SK-N-SH treated with all-trans-retinoic acid at 6 μM for 48 hours (cell line): Measurements from ENCODE around the gene FNDC3B.

ENCODE experiments used
- ATAC-seq: fragments of 200-7000 bp; cut with Tn5 transposase; 3 replicates; pipeline ENCODE4 v1.9.1; 2020; ENCODE audit warnings: mild to moderate bottlenecking, moderate library complexity
- ARNTL ChIP-seq: fragments of 450-650 bp; formaldehyde crosslinking; IDR thresholded peaks from 2 replicates; pipeline ENCODE4 v1.5.0; 2020; ENCODE audit warnings: low read depth, mild to moderate bottlenecking, moderate library complexity, borderline replicate concordance
- BACH2 ChIP-seq: fragments of 250-450 bp; sonication (Bioruptor Pico); IDR thresholded peaks from 2 replicates; pipeline ENCODE4 v1.9.0; 2021; ENCODE audit warnings: mild to moderate bottlenecking, borderline replicate concordance
- CSDC2 ChIP-seq: fragments of 250-450 bp; sonication (Bioruptor Pico); IDR thresholded peaks from 2 replicates; pipeline ENCODE4 v1.5.0; 2020; ENCODE audit warnings: mild to moderate bottlenecking, moderate library complexity
- ESRRG ChIP-seq: fragments of 250-450 bp; sonication (Bioruptor Pico); IDR thresholded peaks from 2 replicates; pipeline ENCODE4 v1.6.1; 2021; ENCODE audit warnings: mild to moderate bottlenecking
- GLIS3 ChIP-seq: fragments of 250-450 bp; sonication (Bioruptor Pico); IDR thresholded peaks from 2 replicates; pipeline ENCODE4 v1.5.0; 2020; ENCODE audit warnings: mild to moderate bottlenecking, moderate library complexity
- ISL1 ChIP-seq: fragments of 250-450 bp; sonication (Bioruptor Pico); IDR thresholded peaks from 2 replicates; pipeline ENCODE4 v2.1.2; 2022; ENCODE audit warnings: mild to moderate bottlenecking, moderate library complexity
- OSR1 ChIP-seq: fragments of 250-450 bp; sonication (Bioruptor Pico); IDR thresholded peaks from 2 replicates; pipeline ENCODE4 v1.8.0; 2022; ENCODE audit warnings: moderate library complexity, mild to moderate bottlenecking, inconsistent platforms
- PATZ1 ChIP-seq: fragments of 250-450 bp; sonication (Bioruptor Pico); IDR thresholded peaks from 2 replicates; pipeline ENCODE4 v1.8.0; 2020; ENCODE audit warnings: mild to moderate bottlenecking, moderate library complexity, borderline replicate concordance
- POU6F1 ChIP-seq: fragments of 250-450 bp; sonication (Bioruptor Pico); IDR thresholded peaks from 2 replicates; pipeline ENCODE4 v1.8.0; 2021; ENCODE audit warnings: low read depth, mild to moderate bottlenecking, moderate library complexity, borderline replicate concordance
- PPARA ChIP-seq: fragments of 250-450 bp; sonication (Bioruptor Pico); IDR thresholded peaks from 2 replicates; pipeline ENCODE4 v1.5.0; 2020; ENCODE audit warnings: mild to moderate bottlenecking, borderline replicate concordance
- RARB ChIP-seq: fragments of 250-450 bp; sonication (Bioruptor Pico); IDR thresholded peaks from 2 replicates; pipeline ENCODE4 v1.8.0; 2021; ENCODE audit warnings: mild to moderate bottlenecking, moderate library complexity
- SNAI2 ChIP-seq: fragments of 250-450 bp; sonication (Bioruptor Pico); IDR thresholded peaks from 2 replicates; pipeline ENCODE4 v1.5.0; 2020; ENCODE audit warnings: mild to moderate bottlenecking, moderate library complexity
- TCF4 ChIP-seq: fragments of 250-450 bp; sonication (Bioruptor Pico); IDR thresholded peaks from 2 replicates; pipeline ENCODE4 v1.8.0; 2021; ENCODE audit warnings: mild to moderate bottlenecking, moderate library complexity, borderline replicate concordance
- TOX ChIP-seq: fragments of 250-450 bp; sonication (Bioruptor Pico); IDR thresholded peaks from 2 replicates; pipeline ENCODE4 v1.8.0; 2021; ENCODE audit warnings: mild to moderate bottlenecking, moderate library complexity, borderline replicate concordance
- ZC3H10 ChIP-seq: fragments of 250-450 bp; sonication (Bioruptor Pico); IDR thresholded peaks from 2 replicates; pipeline ENCODE4 v1.5.1; 2021; ENCODE audit warnings: mild to moderate bottlenecking, moderate library complexity
- ZFP3 ChIP-seq: fragments of 250-450 bp; sonication (Bioruptor Pico); IDR thresholded peaks from 2 replicates; pipeline ENCODE4 v1.5.0; 2020; ENCODE audit warnings: mild to moderate bottlenecking, moderate library complexity
- ZFP30 ChIP-seq: fragments of 450-650 bp; formaldehyde crosslinking; IDR thresholded peaks from 2 replicates; pipeline ENCODE4 v1.5.0; 2022; ENCODE audit warnings: mild to moderate bottlenecking, moderate library complexity
- ZNF565 ChIP-seq: fragments of 450-650 bp; formaldehyde crosslinking; conservative IDR thresholded peaks from 2 replicates; pipeline ENCODE4 v1.5.0; 2020; ENCODE audit warnings: low read depth, mild to moderate bottlenecking, moderate library complexity
- ZNF70 ChIP-seq: fragments of 450-650 bp; formaldehyde crosslinking; IDR thresholded peaks from 2 replicates; pipeline ENCODE4 v1.5.0; 2020; ENCODE audit warnings: mild to moderate bottlenecking, moderate library complexity
- ZNF8 ChIP-seq: fragments of 450-650 bp; formaldehyde crosslinking; IDR thresholded peaks from 2 replicates; pipeline ENCODE4 v1.5.0; 2020; ENCODE audit warnings: mild to moderate bottlenecking, moderate library complexity
- TF ChIP-seq, protein P1 (sequence below): fragments of 250-450 bp; sonication (Bioruptor Pico); IDR thresholded peaks from 2 replicates; pipeline ENCODE4 v1.5.1; 2020; ENCODE audit warnings: low read depth, mild to moderate bottlenecking, moderate library complexity
- TF ChIP-seq, protein P2 (sequence below): fragments of 250-450 bp; sonication (Bioruptor Pico); IDR thresholded peaks from 2 replicates; pipeline ENCODE4 v1.5.1; 2021; ENCODE audit warnings: mild to moderate bottlenecking, moderate library complexity
- TF ChIP-seq, protein P3 (sequence below): fragments of 250-450 bp; sonication (Bioruptor Pico); IDR thresholded peaks from 2 replicates; pipeline ENCODE4 v1.5.0; 2020; ENCODE audit warnings: mild to moderate bottlenecking, moderate library complexity

Gene FNDC3B

GRCh38 chr3:172174513-172175253 is 135.3 kb downstream of the FNDC3B start:
- no peak; the same call in 2 of the 3 replicates for ATAC-seq
- no peak for TF ChIP-seq PATZ1 (CRISPR knock-in tag)
- no peak for TF ChIP-seq POU6F1 (CRISPR knock-in tag)
- no peak for TF ChIP-seq BACH2 (CRISPR knock-in tag)
- TF ChIP-seq SNAI2: no peak
- TF ChIP-seq ZFP30 (CRISPR knock-in tag): no peak
- TF ChIP-seq, protein P1, sequence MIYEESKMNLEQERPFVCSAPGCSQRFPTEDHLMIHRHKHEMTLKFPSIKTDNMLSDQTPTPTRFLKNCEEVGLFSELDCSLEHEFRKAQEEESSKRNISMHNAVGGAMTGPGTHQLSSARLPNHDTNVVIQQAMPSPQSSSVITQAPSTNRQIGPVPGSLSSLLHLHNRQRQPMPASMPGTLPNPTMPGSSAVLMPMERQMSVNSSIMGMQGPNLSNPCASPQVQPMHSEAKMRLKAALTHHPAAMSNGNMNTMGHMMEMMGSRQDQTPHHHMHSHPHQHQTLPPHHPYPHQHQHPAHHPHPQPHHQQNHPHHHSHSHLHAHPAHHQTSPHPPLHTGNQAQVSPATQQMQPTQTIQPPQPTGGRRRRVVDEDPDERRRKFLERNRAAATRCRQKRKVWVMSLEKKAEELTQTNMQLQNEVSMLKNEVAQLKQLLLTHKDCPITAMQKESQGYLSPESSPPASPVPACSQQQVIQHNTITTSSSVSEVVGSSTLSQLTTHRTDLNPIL (CRISPR knock-in tag): no peak
- TF ChIP-seq CSDC2: no peak
- TF ChIP-seq, protein P2, sequence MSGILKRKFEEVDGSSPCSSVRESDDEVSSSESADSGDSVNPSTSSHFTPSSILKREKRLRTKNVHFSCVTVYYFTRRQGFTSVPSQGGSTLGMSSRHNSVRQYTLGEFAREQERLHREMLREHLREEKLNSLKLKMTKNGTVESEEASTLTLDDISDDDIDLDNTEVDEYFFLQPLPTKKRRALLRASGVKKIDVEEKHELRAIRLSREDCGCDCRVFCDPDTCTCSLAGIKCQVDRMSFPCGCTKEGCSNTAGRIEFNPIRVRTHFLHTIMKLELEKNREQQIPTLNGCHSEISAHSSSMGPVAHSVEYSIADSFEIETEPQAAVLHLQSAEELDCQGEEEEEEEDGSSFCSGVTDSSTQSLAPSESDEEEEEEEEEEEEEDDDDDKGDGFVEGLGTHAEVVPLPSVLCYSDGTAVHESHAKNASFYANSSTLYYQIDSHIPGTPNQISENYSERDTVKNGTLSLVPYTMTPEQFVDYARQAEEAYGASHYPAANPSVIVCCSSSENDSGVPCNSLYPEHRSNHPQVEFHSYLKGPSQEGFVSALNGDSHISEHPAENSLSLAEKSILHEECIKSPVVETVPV: no peak
- TF ChIP-seq ESRRG (CRISPR knock-in tag): no peak
- no peak for TF ChIP-seq ZNF8 (CRISPR knock-in tag)
- TF ChIP-seq ISL1 (CRISPR knock-in tag): no peak
- no peak for TF ChIP-seq OSR1 (CRISPR knock-in tag)
- no peak for TF ChIP-seq TOX (CRISPR knock-in tag)
- no peak for TF ChIP-seq GLIS3 (CRISPR knock-in tag)
- TF ChIP-seq RARB (CRISPR knock-in tag): no peak
- TF ChIP-seq, protein P3, sequence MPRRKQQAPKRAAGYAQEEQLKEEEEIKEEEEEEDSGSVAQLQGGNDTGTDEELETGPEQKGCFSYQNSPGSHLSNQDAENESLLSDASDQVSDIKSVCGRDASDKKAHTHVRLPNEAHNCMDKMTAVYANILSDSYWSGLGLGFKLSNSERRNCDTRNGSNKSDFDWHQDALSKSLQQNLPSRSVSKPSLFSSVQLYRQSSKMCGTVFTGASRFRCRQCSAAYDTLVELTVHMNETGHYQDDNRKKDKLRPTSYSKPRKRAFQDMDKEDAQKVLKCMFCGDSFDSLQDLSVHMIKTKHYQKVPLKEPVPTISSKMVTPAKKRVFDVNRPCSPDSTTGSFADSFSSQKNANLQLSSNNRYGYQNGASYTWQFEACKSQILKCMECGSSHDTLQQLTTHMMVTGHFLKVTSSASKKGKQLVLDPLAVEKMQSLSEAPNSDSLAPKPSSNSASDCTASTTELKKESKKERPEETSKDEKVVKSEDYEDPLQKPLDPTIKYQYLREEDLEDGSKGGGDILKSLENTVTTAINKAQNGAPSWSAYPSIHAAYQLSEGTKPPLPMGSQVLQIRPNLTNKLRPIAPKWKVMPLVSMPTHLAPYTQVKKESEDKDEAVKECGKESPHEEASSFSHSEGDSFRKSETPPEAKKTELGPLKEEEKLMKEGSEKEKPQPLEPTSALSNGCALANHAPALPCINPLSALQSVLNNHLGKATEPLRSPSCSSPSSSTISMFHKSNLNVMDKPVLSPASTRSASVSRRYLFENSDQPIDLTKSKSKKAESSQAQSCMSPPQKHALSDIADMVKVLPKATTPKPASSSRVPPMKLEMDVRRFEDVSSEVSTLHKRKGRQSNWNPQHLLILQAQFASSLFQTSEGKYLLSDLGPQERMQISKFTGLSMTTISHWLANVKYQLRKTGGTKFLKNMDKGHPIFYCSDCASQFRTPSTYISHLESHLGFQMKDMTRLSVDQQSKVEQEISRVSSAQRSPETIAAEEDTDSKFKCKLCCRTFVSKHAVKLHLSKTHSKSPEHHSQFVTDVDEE (CRISPR knock-in tag): no peak
- no peak for TF ChIP-seq TCF4 (CRISPR knock-in tag)
- no peak for TF ChIP-seq ZC3H10
- no peak for TF ChIP-seq PPARA (CRISPR knock-in tag)
- TF ChIP-seq ZNF70 (CRISPR knock-in tag): no peak

DNA sequence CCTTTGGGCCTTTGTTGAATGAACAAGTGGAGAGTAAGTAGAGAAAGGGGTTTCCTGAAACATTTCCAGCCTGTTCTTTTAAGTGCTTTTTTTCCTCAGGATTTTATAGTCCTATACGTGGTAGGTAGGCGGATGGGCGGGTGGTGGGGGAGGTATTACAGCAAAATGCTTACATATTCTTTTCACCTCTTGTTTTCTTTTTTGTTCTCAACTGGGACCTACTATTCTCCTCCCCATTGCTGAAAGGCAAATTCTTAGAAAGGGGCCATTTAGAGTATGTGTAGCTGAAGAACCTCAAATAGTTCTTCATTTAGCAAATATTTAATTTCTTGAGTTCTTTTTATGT is 135.8 kb downstream of the FNDC3B start:
- TF ChIP-seq ZFP3 (CRISPR knock-in tag) (no peak), ZNF565 (CRISPR knock-in tag) (no peak), ZC3H10 (no peak), TCF4 (CRISPR knock-in tag) (no peak), ZNF70 (CRISPR knock-in tag) (no peak), CSDC2 (no peak), TOX (CRISPR knock-in tag) (no peak), PPARA (CRISPR knock-in tag) (no peak), SNAI2 (no peak), ARNTL (CRISPR knock-in tag) (no peak), ISL1 (CRISPR knock-in tag) (no peak), OSR1 (CRISPR knock-in tag) (no peak), POU6F1 (CRISPR knock-in tag) (no peak), ZFP30 (CRISPR knock-in tag) (no peak), RARB (CRISPR knock-in tag) (no peak), ZNF8 (CRISPR knock-in tag) (no peak)
- TF ChIP-seq, protein P3 (CRISPR knock-in tag): no peak
- TF ChIP-seq, protein P1 (CRISPR knock-in tag): no peak
- ATAC-seq: no peak
